GM19099 (cell line): ENCODE results near the gene FZR1.

ENCODE experiments used
- POLR2A ChIP-seq: IDR thresholded peaks from 3 replicates; pipeline ENCODE4 v1.6.1; 2011; ENCODE audit warnings: low read depth; ENCODE audit not compliant: insufficient read length; ENCODE audit errors: extremely low read depth

The FZR1 gene

GRCh38 chr19:3481241-3482090 is 24.6 kb upstream of the FZR1 start:
- TF ChIP-seq POLR2A, result no peak

GRCh38 chr19:3482507-3483225 is 23.4 kb upstream of the FZR1 start:
- no peak for TF ChIP-seq POLR2A

- no peak for TF ChIP-seq POLR2A
These were observed 22.9 kb upstream of the FZR1 start, which contains the start of gene SMIM44 for GRCh38 chr19:3483226-3483628. TSS of gene SMIM44 (minus strand) at chr19:3483441. CDS start at chr19:3483403, 38 bp downstream.

- no peak for TF ChIP-seq POLR2A
These were observed 14.6 kb upstream of the FZR1 start for GRCh38 chr19:3491396-3492119.

- no peak for TF ChIP-seq POLR2A
These were observed 13.8 kb upstream of the FZR1 start for GRCh38 chr19:3492131-3492839.

- no peak for TF ChIP-seq POLR2A
These were observed 13.2 kb upstream of the FZR1 start for GRCh38 chr19:3492919-3493318.

GRCh38 chr19:3493651-3494050 is 12.5 kb upstream of the FZR1 start:
- TF ChIP-seq POLR2A, result no peak

GRCh38 chr19:3494051-3494450 is 12.1 kb upstream of the FZR1 start:
- TF ChIP-seq POLR2A, result no peak

GRCh38 chr19:3494559-3494958 is 11.6 kb upstream of the FZR1 start:
- no peak for TF ChIP-seq POLR2A

GRCh38 chr19:3496392-3497273 is 9.5 kb upstream of the FZR1 start:
- TF ChIP-seq POLR2A, result no peak

GRCh38 chr19:3497757-3498520 is 8.2 kb upstream of the FZR1 start:
- TF ChIP-seq POLR2A, result no peak

GRCh38 chr19:3499738-3500428 is 6.2 kb upstream of the FZR1 start:
- no peak for TF ChIP-seq POLR2A

GRCh38 chr19:3500429-3501101 is 5.5 kb upstream of the FZR1 start, which contains the start of gene DOHH:
TSS of gene DOHH (minus strand) at chr19:3500674. CDS start at chr19:3496814, 3,860 bp downstream.
- peak; percentile 85 for TF ChIP-seq POLR2A
